HG02763 (cell line): ENCODE measurements around the gene ELL3.
"Not testable (repeated sequence)": the region's sequence is repeated elsewhere in the genome, so short reads cannot be mapped to it uniquely, and the experiment has no call there.

Experiments used
- ATAC-seq: cut with Tn5 transposase; IDR thresholded peaks from one replicate; pipeline ENCODE4 v1.9.1; 2021; ENCODE audit warnings: mild to moderate bottlenecking, moderate library complexity; ENCODE audit not compliant: unreplicated experiment

Gene ELL3

DNA sequence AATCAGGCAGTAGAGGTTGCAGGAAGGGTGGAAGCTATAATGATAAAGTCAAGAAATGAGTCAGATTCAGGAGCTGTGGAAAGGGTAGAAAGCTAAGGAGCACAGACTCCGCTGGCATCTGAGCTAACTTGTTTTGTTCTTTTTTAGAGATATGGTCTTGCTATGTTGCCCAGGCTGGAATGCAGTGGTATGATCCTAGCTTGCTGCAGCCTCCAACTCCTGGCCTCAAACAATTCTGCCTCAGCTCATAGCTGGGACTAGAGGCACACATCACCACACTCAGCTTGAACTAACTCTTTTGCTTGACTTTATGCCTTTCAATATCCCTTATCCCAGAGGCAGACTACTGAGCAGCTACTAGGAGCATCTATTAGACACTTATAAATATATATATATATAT lies 50.5 kb downstream of the ELL3 start:
- ATAC-seq, result not testable (repeated sequence)

DNA sequence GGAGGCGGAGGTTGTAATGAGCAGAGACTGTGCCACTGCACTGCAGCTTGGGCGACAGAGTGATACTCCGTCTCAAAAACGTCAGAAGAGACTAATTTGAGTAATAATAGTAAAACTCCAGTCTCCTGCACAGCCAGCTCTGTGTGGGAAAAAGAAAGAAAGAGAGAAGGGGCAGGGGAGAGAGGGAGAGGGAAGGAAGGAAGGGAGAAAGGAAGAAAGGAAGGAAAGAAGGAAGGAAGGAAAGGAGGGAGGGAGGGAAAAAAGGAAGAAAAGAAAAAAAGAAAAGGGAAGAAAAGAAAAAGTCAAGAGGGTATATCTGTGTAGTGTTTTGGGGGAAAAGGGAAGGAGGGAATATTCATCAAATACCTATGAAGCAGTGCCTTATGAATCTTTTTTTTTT lies 53.6 kb downstream of the ELL3 start:
- ATAC-seq, result no peak
